ENCODE measurements around the gene TASOR.
"Not testable (repeated sequence)": the region's sequence is repeated elsewhere in the genome, so short reads cannot be mapped to it uniquely, and the experiment has no call there.

TASOR gene

GRCh38 chr3:56683122-56683817, at the start of gene TASOR:
TASOR (minus strand) TSS chr3:56683265; CDS start chr3:56683006, 259 bp downstream.
- peak within 1 kb of the TSS; percentile 66 to 80 for H3K4me3 ChIP-seq (replicated peaks in 1 of 2; ENCODE audit: low read depth in 2 of 2, low read length in 2 of 2)
- no peak for TF ChIP-seq CTCF (IDR thresholded peaks at IDR 0.05; ENCODE audit: low read depth, low read length)

GRCh38 chr3:56732109-56732508, 49.0 kb upstream of the TASOR start:
- DNase-seq (ENCODE audit: low read depth in 2 of 2): no peak
- no peak overlapping the region for H3K4me3 ChIP-seq (replicated peaks in 1 of 2; ENCODE audit: low read depth in 2 of 2, low read length in 2 of 2)
- TF ChIP-seq CTCF (IDR thresholded peaks at IDR 0.05; ENCODE audit: low read depth, low read length): no peak

More at GRCh38 chr3:56683122-56683817, at the start of gene TASOR:
- peak; percentile 75 to 88 for DNase-seq (ENCODE audit: low read depth in 2 of 2)

- DNase-seq (ENCODE audit: low read depth in 2 of 2): no peak
- TF ChIP-seq CTCF (IDR thresholded peaks at IDR 0.05; ENCODE audit: low read depth, low read length): no peak
- H3K4me3 ChIP-seq (replicated peaks in 1 of 2; ENCODE audit: low read depth in 2 of 2, low read length in 2 of 2): no peak overlapping the region
These were observed 42.1 kb upstream of the TASOR start for GRCh38 chr3:56725175-56725574.

- no peak for TF ChIP-seq CTCF (IDR thresholded peaks at IDR 0.05; ENCODE audit: low read depth, low read length)
- no peak overlapping the region for H3K4me3 ChIP-seq (replicated peaks in 1 of 2; ENCODE audit: low read depth in 2 of 2, low read length in 2 of 2)
- no peak for DNase-seq (ENCODE audit: low read depth in 2 of 2)
These were observed 41.6 kb upstream of the TASOR start for GRCh38 chr3:56724676-56725075.

GRCh38 chr3:56720849-56721248, 37.8 kb upstream of the TASOR start:
- no peak overlapping the region for H3K4me3 ChIP-seq (replicated peaks in 1 of 2; ENCODE audit: low read depth in 2 of 2, low read length in 2 of 2)
- TF ChIP-seq CTCF (IDR thresholded peaks at IDR 0.05; ENCODE audit: low read depth, low read length): no peak
- no peak for DNase-seq (ENCODE audit: low read depth in 2 of 2)

- not testable (repeated sequence) for DNase-seq (ENCODE audit: low read depth in 2 of 2); H3K4me3 ChIP-seq (replicated peaks in 1 of 2; ENCODE audit: low read depth in 2 of 2, low read length in 2 of 2)
These were observed 35.7 kb upstream of the TASOR start for GRCh38 chr3:56718809-56719208.

- TF ChIP-seq CTCF (IDR thresholded peaks at IDR 0.05; ENCODE audit: low read depth, low read length): no peak
- no peak overlapping the region for H3K4me3 ChIP-seq (replicated peaks in 1 of 2; ENCODE audit: low read depth in 2 of 2, low read length in 2 of 2)
- no peak for DNase-seq (ENCODE audit: low read depth in 2 of 2)
These were observed 28.3 kb upstream of the TASOR start for GRCh38 chr3:56711344-56711743.

GRCh38 chr3:56707412-56707811, 24.3 kb upstream of the TASOR start:
- not testable (repeated sequence) for H3K4me3 ChIP-seq (replicated peaks in 1 of 2; ENCODE audit: low read depth in 2 of 2, low read length in 2 of 2); DNase-seq (ENCODE audit: low read depth in 2 of 2)

Measured in cardiac fibroblast (primary cell).